Frontal cortex (tissue), 4 donors: Measurements from ENCODE around the gene SLC41A1. TPM values are rescaled to one million over a fixed set of nuclear protein-coding genes. Genes with fewer than 3 reads are reported as not detected.
A peak's percentile ranks its signal among the peaks of the same experiment; 100 is the strongest.

Experiments
- DNase-seq, 2 donors: peaks; one replicate each; pipeline ENCODE4 v3.0.0; 2012; ENCODE audit warnings: low spot score in 2 of 2
- FAIRE-seq: peaks from 2 replicates; lab custom pipeline; 2012; peaks lifted over from hg19 to GRCh38; lab: Jason Lieb, UNC
- total RNA-seq: library from RNA; depleted of rRNA; stranded (reverse); fragments of >200 nt; gene quantifications from one replicate; pipeline ENCODE4 v1.2.3, GENCODE V29; 2014
- donor health status: control.
- donor health status: control.
- donor health status: control.

Gene SLC41A1
- total RNA-seq, 1 donor from 2014 or later, result 5.3 TPM

DNA sequence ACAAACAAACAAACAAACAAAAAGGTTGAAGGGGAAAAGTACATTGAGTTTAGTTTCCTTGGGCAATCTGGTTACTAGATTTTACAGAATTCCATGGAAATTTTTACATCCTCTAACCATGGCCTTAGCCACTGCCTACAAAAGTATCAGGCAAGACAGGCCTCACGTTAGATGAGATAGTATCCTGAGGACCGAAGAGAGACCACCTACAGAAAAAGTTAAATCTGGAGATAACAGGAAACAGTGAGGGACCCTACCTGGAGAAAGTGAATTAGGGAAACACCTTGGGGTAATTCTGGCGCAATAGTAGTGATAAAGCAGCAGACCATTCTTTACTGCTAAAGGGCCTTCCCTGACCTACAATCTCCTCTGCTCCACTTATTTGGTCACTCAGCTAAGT lies 46.4 kb downstream of the SLC41A1 start:
- no peak for DNase-seq

DNA sequence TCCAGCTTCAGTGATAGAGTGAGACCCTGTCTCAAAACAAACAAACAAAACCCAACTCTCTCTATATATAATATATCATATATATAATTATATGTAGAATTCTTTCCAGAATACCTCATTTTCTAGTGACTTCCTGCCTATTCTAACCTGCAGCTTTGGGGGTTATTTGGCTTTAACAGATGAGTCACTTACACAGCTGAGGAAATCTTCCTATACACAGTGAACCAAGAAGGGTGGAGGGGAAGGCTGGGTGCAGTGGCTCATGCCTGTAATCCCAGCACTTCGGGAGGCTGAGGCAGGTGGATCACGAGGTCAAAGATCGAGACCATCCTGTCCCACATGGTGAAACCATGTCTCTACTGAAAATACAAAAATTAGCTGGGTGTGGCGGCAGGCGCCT lies 47.0 kb downstream of the SLC41A1 start:
- FAIRE-seq (no peak), DNase-seq (no peak)

More for the DNA sequence above, 46.4 kb downstream of the SLC41A1 start:
- FAIRE-seq, result no peak

DNA sequence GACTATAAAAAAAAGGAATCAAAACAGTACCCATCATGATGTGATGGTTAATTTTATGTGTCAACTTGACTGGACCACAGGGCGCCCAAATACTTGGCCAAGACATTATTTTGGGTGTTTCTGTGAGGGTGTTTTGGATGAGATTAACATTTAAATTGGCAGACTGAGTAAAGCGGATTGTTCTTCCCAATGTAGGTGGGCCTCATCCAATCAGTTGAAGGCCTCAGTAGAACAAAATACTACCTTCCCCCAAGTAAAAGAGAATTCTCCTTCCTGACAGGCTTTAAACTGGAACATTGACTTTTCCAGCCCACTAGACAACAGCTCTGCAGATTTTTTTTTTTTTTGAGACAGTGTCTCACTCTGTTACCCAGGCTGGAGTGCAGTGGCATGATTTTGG lies 48.4 kb downstream of the SLC41A1 start:
- no peak for DNase-seq
- FAIRE-seq, result no peak

DNA sequence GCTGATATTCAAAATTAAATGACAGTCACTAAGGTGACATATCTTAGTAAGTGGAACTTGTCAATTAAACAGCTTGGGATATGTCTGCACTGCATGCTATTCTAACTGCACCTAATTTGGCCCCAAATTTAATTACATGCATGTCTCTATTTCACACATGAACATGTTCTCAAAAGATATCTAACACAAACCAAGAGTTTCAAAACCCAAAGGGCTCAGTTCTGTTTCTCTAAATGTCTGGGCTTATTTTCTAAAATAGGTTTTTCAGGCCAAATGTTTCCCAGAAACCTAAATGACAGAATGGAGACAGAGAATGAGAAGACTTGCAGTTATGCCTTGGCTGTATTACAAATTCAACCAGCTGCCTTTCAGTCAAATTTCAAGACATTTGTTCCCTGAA lies 49.0 kb downstream of the SLC41A1 start:
- no peak for FAIRE-seq

DNA sequence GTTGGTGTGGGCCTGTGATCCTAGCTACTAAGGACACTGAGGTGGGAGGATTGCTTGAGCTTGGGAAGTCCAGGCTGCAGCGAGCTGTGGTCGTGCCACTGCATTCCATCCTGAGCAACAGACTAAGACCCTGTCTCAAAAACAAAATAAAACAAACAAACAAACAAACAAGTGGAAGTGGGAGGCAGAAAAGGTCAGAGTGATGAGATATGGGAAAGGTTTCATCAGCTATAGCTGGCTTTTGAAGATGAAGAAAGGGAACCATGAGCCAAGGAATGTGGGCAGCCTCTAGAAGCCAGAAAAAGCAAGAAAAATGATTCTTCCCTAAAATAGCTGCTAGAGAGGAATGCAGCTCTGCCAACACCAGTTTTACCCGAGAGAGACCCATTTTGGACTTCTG lies 52.4 kb downstream of the SLC41A1 start:
- DNase-seq, result no peak
- FAIRE-seq, result no peak

More for the DNA sequence above, 49.0 kb downstream of the SLC41A1 start:
- DNase-seq, result no peak

DNA sequence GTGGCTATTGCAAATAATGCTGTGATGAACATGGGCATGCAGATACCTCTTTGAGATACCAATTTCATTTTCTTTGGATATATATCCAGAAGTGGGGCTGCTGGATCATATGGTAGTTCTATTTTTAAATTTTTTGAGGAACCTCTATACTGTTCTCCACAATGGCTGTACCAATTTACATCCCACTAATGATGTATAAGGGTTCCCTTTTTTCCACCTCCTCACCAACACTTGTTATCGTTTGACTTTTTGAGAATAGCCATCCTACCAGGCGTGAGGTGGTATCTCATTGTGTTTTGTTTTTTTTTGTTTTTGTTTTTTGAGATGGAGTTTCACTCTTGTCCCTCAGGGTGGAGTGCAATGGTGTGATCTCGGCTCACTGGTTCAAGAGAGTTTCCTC lies 56.4 kb downstream of the SLC41A1 start:
- DNase-seq (no peak), FAIRE-seq (no peak)

DNA sequence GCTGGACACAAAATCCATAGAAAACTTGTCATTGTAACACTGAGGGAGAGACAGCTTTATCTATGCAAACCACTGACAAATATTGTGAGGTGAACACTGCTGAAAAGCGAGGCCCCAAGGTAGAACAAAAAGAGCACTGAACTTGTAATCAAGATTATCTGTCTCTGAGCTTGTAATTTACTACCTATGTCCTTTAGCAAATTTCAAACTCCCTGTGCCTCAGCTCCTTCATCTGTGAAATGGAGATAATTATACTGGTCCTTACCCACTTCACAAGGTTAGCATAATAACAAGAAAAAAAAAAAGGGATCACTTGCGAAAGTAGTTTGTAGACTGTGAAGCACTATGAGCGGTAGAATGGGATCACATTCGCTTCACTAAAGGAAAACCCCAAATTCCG lies 58.1 kb downstream of the SLC41A1 start:
- FAIRE-seq (no peak), DNase-seq (no peak)

DNA sequence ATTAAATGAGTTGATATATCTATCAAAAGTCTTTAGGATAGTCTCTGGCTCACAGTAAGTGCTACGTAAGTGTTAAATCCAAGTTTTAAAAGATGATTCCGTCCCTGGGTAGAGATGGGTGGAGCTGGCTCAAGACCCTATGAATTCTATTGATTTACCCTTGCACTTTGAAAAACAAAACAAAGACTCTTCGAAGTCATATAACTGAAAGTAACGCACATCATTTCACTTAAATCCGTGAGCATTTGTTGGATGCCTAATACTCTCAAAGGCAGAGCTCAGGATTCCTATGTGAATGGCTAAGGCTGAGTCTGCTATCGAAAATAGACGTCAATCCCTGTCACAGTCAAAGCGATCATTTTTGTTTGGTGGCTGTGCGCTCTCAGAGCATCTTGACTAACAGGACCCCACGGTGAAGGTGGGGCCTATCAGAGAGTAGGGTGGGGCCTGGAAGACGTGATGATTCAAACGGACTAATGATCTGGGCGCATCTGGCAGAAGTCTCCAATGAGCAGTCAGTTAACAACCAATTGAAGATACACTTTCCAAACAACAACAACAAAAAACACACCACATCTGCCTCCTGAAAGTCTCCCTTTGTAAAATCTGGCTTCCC lies 61.9 kb downstream of the SLC41A1 start:
- DNase-seq, result no peak
- no peak for FAIRE-seq

DNA sequence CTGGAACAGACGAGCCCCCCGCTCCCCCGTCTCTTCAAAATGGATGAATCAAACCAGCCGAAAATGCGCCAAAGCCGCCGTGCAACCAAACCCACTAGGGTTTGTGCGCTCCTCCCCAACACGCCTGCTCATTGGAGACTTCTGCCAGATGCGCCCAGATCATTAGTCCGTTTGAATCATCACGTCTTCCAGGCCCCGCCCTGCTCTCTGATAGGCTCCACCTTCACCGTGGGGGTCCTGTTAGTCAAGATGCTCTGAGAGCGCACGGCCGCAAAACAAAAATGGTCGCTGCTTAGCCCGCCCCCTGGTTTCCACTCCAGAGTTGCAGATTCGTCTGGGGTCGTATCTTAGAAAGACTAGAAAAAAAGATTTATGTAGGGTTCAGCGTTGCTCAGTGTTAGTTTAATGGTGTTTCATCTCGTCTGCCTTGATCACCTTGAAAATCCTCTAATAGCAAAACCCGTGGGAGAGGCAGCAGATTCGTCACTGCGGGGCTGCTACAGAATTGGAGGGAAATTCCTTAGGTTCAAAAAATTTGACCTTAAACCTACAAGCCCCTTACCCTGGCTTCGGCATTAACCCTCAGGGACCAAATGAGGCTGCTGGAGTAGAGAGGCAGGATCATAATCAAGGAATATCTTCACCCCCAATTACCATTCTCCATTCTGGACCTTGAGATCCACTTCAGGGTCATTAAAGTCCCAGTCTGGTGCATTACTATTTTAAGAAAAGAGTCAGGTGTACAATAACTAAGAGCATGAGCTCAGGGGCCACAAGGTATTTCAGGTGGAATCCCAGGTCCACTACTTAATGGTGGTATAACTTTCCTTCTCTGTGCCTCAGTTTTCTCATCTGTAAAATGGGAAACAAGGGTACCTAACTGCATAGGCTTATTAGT lies 62.6 kb downstream of the SLC41A1 start, which contains the start of gene NUCKS1:
Gene NUCKS1 (minus strand): TSS at position 45 of the 898 bp plus-strand sequence. CDS start 209 bp downstream, outside the sequence.
- peak; percentile 80 for FAIRE-seq

DNA sequence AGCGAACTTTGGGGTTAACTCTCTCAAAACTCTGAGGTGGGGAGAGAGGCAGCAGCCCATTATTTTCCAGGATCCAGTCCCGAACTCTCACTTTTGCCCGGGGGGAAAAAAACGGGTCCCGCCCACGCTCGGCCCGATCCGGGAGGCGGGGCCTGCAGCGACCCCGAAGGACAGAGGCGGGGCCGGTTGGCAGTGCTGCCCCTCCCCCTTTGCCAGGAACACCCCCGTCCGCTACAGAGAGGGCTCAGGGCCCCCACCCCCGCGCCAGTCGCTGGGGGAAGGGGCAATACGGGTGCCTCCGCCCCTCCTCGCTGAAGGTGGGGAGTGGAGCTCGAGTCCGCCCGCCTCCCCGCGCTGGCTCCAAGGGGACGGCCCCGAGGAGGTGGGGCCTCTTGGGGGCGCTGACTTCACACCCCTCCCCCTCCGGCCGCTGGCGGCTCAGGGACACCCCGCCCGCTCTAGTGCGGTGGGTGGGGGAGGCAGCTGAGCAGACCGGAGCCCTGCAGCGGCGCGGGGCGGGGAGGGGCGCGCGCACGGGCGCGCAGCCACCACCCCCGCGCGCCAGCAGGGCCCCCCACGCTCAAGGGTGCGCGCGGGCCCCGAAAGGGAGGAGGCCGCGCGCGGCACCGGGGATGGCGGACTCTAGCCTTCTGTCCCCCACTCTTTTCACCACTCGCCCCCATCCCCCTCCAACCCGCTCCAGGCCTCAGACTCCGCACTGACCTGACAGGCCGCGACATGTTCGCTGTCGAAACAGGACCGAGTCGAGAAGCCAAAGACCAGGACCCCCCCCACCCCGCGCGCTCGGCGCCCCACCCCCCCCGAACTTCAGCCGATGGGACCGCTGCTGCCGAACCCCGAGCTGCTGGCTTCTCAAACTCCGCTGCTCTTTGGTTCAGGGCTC lies 63.5 kb downstream of the SLC41A1 start:
- DNase-seq (peak; percentile 90 to 94), FAIRE-seq (no peak)

More for the DNA sequence above, 62.6 kb downstream of the SLC41A1 start, which contains the start of gene NUCKS1:
- peak; percentile 81 to 87 for DNase-seq

DNA sequence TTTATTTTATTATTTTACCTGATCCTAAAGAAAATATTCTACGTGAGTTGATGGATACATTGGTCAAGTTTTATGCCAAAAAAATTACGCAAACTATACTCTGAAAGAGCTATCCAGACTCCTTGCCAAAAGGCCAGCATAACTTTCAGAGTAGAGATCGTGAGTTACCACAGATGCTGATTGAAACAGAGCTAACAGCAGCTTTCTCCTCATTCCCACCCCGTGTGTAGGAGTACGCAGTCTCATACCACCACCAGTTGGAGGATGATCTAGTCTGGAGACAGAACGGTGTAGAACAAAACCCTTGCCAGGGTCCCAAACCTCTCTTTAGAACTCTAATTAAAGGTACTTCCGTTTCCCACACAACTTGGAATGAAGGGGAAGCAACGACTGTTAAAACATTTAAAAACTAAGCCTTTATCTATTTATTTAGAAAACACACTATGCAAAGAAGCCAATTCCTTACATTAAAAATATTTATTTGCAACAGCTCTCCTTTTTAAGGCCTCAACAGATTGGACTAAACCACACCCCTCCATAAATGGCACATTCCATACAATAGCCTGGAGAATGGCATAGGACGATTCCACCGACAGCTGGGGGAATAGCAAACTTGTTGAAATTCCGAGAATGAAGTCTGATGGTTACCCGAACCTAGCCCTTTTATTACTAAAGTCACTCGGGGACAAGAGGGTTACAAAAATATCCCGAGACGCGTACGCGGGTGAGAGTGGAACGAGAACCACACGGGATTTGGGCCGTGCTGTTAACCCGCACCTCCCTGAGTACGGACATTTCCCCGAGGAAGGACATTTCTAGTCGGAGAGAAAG lies 64.4 kb downstream of the SLC41A1 start:
- FAIRE-seq (no peak), DNase-seq (no peak)

DNA sequence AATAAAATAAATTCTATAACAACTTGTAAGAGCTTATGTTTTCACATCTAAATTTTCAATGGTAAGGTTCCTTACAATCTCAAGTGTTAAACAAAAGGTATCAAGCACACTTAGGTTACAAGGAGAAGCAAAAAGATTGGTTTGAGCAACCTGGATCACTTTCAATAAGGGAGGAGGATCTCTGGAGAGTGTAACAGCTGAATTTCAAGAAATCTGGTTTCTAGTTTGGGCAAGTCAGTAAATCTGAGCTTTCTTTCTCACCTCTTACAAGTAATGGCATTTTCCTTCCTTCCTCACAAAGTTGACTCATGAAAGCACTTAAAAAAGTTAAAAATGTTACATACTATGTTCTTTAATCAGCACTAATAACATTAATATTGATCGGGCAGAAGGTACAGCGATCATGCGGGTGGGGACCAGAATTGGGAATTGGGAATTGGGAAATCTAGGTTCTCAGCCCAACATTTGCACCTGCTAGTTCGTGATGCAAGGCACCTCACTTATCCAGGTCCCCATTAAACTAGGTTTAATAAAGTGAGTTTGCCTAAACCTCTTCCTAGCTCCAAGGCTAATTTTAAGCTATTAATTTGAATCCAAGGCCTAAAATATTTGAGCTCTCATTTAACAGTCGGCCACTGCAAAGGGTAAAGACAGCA lies 66.1 kb downstream of the SLC41A1 start:
- no peak for FAIRE-seq
- no peak for DNase-seq

DNA sequence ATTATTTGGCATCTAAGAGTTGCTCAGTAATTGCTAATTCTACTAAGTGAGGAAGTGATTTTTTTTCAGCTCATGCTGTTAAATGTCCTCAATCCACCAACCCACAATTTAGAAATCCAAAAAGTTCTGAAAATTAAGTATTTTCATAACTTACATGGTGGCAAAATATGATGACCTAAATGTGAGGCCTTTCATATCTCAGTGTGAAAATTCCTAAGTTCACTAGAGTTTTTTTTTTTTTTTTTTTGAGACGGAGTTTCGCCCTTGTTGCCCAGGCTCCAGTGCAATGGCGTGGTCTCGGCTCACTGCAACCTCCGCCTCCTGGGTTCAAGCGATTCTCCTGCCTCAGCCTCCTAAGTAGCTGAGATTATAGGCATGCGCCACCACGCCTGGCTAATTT lies 68.6 kb downstream of the SLC41A1 start:
- DNase-seq, result no peak
- FAIRE-seq, result no peak

DNA sequence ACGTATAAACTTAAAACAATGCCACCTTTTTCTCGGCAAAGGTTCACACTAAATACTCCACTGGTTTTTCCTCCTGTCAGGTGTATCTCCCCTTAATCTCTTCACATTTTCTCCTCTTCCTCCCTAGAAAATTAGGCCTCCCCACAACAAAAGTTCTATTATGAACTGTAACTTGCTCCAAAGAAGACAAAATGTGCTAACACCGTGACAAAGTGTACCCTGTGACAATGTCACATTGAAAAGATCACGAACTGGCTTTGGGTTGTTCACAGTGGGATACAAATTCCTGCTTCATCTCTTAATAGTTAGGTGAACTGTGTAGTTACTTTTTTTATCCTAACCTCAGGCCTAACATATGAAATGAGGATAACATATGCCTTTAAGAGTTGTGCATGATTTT lies 69.0 kb downstream of the SLC41A1 start:
- FAIRE-seq, result no peak
- DNase-seq, result no peak

DNA sequence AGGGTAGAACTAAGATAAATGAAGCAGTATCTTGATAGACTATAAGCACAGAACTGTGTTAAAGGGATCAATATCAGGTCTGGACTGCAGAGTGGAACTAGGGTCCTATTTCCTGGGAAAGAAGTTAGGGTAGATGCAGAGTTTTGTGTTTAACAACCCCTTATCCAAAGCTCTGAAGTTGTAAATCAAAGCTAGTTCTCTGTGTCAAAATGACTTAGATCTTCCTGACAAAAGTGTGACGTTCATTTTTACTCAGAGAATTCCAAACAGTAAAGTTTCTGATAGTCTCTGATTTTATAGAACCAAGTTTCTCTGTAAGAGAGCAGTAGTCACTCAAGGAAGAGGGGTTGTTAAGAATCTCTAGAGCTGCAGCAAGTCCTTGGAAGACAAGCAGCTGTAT lies 71.3 kb downstream of the SLC41A1 start:
- FAIRE-seq (no peak), DNase-seq (no peak)

DNA sequence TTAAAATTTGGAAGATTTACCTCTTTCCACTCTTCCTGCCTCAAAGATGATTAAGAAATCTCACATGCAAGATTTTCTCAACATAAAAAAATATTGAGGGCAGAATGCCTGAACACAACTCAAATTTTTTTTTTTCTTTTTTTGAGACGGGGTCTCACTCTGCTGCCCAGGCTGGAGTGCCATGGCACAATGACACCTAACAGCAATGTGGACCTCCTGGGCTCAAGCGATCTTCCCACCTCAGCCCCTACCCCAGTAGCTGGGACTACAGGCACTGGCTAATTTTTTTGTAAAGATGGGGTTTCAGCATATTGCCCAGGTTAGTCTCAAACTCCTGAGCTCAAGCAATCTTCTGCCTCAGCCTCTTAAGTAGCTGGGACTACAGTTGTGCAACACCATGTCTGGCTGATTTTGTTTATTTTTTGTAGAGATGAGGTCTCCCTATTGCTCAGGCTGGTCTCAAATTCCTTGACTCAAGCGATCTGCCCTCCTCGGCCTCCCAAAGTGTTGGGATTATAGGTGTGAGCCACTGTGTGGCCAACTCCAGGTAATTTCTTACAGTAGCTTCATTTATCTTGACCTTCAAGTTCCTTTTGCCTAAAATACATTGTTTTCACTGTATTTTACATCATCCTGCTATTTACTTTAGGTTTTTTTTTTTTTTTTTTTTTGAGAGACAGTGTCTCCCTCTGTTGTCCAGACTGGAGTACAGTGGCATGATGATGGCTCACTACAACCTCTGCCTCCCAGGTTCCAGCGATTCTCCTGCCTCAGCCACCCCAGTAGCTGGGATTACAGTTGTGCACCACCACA lies 73.4 kb downstream of the SLC41A1 start:
- FAIRE-seq, result no peak

More for the DNA sequence above, 73.4 kb downstream of the SLC41A1 start:
- no peak for DNase-seq
